B cell (primary cell): Measurements from ENCODE around the gene UNC13D. TPM values are rescaled to one million over a fixed set of nuclear protein-coding genes. Genes with fewer than 3 reads are reported as not detected.

Source experiments
- ATAC-seq: fragments of 200-7000 bp; cut with Tn5 transposase; one replicate; pipeline ENCODE4 v1.10.0; 2021; ENCODE audit warnings: low read depth, mild to moderate bottlenecking, moderate number of reproducible peaks, moderate library complexity
- CTCF ChIA-PET: fragments of 350-600 bp; sonication (Branson Sonifier 250); formaldehyde crosslinking; loops from one replicate; lab custom pipeline; 2021; ENCODE audit warnings: antibody characterized with exemption, inconsistent platforms; lab: Charles Lee
- POLR2A ChIA-PET: fragments of 350-600 bp; sonication (Branson Sonifier 250); formaldehyde crosslinking; loops from one replicate; lab custom pipeline; 2021; ENCODE audit warnings: antibody characterized with exemption; lab: Charles Lee
- DNase-seq: peaks from one replicate; pipeline ENCODE4 v3.0.0; 2013
- H2AFZ ChIP-seq: 2 replicates; pipeline ENCODE4 v1.6.1; 2012; ENCODE audit warnings: mild to moderate bottlenecking, low read depth, low read length; ENCODE audit not compliant: insufficient read depth, poor library complexity, severe bottlenecking
- H3K27ac ChIP-seq, 2 donors: 1 replicate in 1 of 2; 2 replicates in 1 of 2; pipeline ENCODE4 v1.5.1; 2012 to 2013; ENCODE audit warnings: low read length in 2 of 2, mild to moderate bottlenecking in 2 of 2, moderate library complexity in 1 of 2
- H3K27me3 ChIP-seq, 4 experiments: fragments of 200-600 bp in 1 of 4; sonication (generic) in 1 of 4; replicated peaks in 1 of 4; 1 replicate in 2 of 4; 2 replicates in 2 of 4; pipeline versions ENCODE4 v1.6.1 to v1.7.0; 2013 to 2016; ENCODE audit warnings: low read length in 3 of 4, mild to moderate bottlenecking in 2 of 4, mixed read lengths in 1 of 4, moderate library complexity in 1 of 4; ENCODE audit not compliant: insufficient read depth in 4 of 4, control insufficient read depth in 3 of 4; ENCODE audit errors: control extremely low read depth in 1 of 4
- H3K36me3 ChIP-seq, 2 experiments: replicated peaks in 1 of 2; 1 replicate in 1 of 2; 2 replicates in 1 of 2; pipeline versions ENCODE4 v1.6.1 to v1.7.1; 2013; ENCODE audit warnings: low read length in 1 of 2; ENCODE audit not compliant: insufficient read depth in 2 of 2, control insufficient read depth in 1 of 2; ENCODE audit errors: control extremely low read depth in 1 of 2, extremely low read depth in 1 of 2
- H3K4me1 ChIP-seq, 2 donors: fragments of 200-600 bp in 1 of 2; sonication (generic) in 1 of 2; 1 replicate in 1 of 2; 2 replicates in 1 of 2; pipeline versions ENCODE4 v1.5.1 to v1.6.1; 2013 to 2017; ENCODE audit warnings: low read length in 2 of 2; ENCODE audit not compliant: control insufficient read depth in 2 of 2, insufficient read depth in 2 of 2
- H3K4me2 ChIP-seq: replicated peaks from 2 replicates; pipeline ENCODE3; 2012; ENCODE audit warnings: mild to moderate bottlenecking, low read depth, low read length; ENCODE audit not compliant: poor library complexity, severe bottlenecking
- H3K4me3 ChIP-seq, 5 experiments: fragments of 200-600 bp in 1 of 5; sonication (generic) in 1 of 5; 1 replicate in 3 of 5; 2 replicates in 2 of 5; pipeline versions ENCODE4 v1.5.1 to v1.7.0; 2011 to 2016; ENCODE audit warnings: low read length in 4 of 5, mild to moderate bottlenecking in 4 of 5, low read depth in 2 of 5, control low read depth in 1 of 5, moderate library complexity in 1 of 5; ENCODE audit not compliant: insufficient read depth in 1 of 5; ENCODE audit errors: control extremely low read depth in 1 of 5, extremely low read depth in 1 of 5
- H3K79me2 ChIP-seq: fragments of 200-600 bp; sonication (generic); one replicate; pipeline ENCODE4 v1.6.0; 2016; ENCODE audit warnings: low read length; ENCODE audit not compliant: control insufficient read depth, insufficient read depth
- H3K9ac ChIP-seq: fragments of 200-600 bp; sonication (generic); 2 replicates; pipeline ENCODE4 v1.6.1; 2017; ENCODE audit warnings: mild to moderate bottlenecking, low read length, moderate library complexity
- H3K9me3 ChIP-seq, 3 donors: one replicate each; pipeline versions ENCODE4 v1.6.1 to v1.7.1; 2013; ENCODE audit warnings: low read length in 2 of 3; ENCODE audit not compliant: control insufficient read depth in 2 of 3, insufficient read depth in 1 of 3; ENCODE audit errors: control extremely low read depth in 1 of 3
- H4K20me1 ChIP-seq: 2 replicates; pipeline ENCODE4 v1.6.0; 2012; ENCODE audit warnings: mild to moderate bottlenecking, low read length; ENCODE audit not compliant: insufficient read depth, control insufficient read depth, poor library complexity, severe bottlenecking
- H3K27ac Mint-ChIP-seq: one replicate; pipeline ENCODE4 v1.8.0; 2021; ENCODE audit warnings: mixed read lengths
- H3K27me3 Mint-ChIP-seq: one replicate; pipeline ENCODE4 v1.8.0; 2021; ENCODE audit warnings: mixed read lengths
- H3K4me1 Mint-ChIP-seq: one replicate; pipeline ENCODE4 v1.8.0; 2021; ENCODE audit warnings: mixed read lengths
- H3K4me3 Mint-ChIP-seq: one replicate; pipeline ENCODE4 v1.8.0; 2021; ENCODE audit warnings: mixed read lengths
- H3K9me3 Mint-ChIP-seq: one replicate; pipeline ENCODE4 v1.8.0; 2022; ENCODE audit warnings: mixed read lengths; ENCODE audit not compliant: insufficient read depth
- CTCF ChIP-seq: fragments of 200-600 bp; IDR thresholded peaks from one replicate; pipeline ENCODE4 v1.8.0; 2022; ENCODE audit warnings: antibody characterized with exemption, mild to moderate bottlenecking
- EZH2 ChIP-seq: IDR thresholded peaks from 2 replicates; pipeline ENCODE4 v1.6.1; 2012; ENCODE audit warnings: borderline replicate concordance, low read depth, mild to moderate bottlenecking, moderate library complexity, low read length; ENCODE audit not compliant: insufficient read depth, poor library complexity, severe bottlenecking
- WGBS: methylation state at CpG from one replicate; pipeline ENCODE4 v1.1.5; 2013; ENCODE audit warnings: missing lambda C conversion rate; ENCODE audit not compliant: insufficient coverage; 5-methylcytosine and 5-hydroxymethylcytosine counted together
- intact Hi-C: fragments of 100-400 bp; cut with micrococcal nuclease; formaldehyde crosslinking; loops from one replicate; pipeline ENCODE4 v1.10.0; 2022
- polyA plus RNA-seq: library from polyadenylated mRNA; depleted of rRNA; stranded (reverse); fragments of >200 nt; gene quantifications from 2 replicates; pipeline ENCODE4 v1.2.3, GENCODE V29; 2012
- total RNA-seq, 2 donors: library from RNA; stranded (reverse); fragments of 120-200 nt in 1 of 2; gene quantifications; 1 replicate in 1 of 2; 2 replicates in 1 of 2; pipeline versions ENCODE4 v1.2.3 to v1.2.4, GENCODE V29; 2013 to 2022

UNC13D gene
- total and polyA plus RNA-seq, 2 donors (not counting 1 experiment from before 2014, with no cell fraction given) = 101 to 107 TPM

DNA sequence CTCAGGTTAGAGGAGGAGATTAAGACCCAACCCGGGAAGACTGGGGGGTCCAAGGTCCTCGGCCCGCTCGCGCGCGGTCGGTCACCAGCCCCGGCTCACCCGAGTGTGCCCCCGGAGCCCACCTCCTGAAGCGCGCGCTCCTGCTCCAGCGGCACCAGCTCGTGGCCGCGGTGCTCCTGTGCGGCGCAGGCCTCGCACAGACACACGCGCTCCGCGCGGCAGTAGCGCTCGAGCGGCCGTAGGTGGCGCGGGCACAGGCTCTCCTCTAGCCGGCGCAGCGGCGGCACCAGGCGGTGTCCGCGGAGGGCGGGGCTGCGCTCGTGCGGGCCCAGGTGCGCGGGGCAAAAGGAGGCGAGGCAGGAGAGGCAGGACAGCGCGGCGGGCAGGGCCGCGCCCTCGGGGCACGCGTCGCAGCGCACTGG lies 33.6 kb upstream of the UNC13D start:
- whole genome bisulfite sequencing = 1% methylated on average over 56 of the region's 56 CpGs
- POLR2A ChIA-PET = interaction anchor here (0.8 to 3.3 kb wide), 7 partner anchors 19 to 113 kb away, joined by 3 to 24 read pairs (median 4); partner anchors contain the start of genes GALK1, MRPL38, TRIM65 and WBP2
- ATAC-seq (peak; percentile 77), DNase-seq (peak; percentile 87)
- H3K27me3 Mint-ChIP-seq = peaks cover 4% of the 10 kb centered on the region
- no peaks in the 10 kb centered on the region for H3K36me3 ChIP-seq
- intact Hi-C loops = loop anchor here (2.0 to 5.0 kb wide), 2 partner anchors 27 to 35 kb away; partner anchors contain the start of genes MRPL38 and UNC13D
- CTCF ChIA-PET = interaction anchor here (0.6 to 5.6 kb wide), 16 partner anchors 8 to 125 kb away, joined by 3 to 52 read pairs (median 6); partner anchors contain the start of genes GALK1, TRIM65, UNC13D and UNK
- peak overlapping the region; percentile 94 for H2AFZ ChIP-seq
- peak overlapping the region; percentile 76 for H3K9ac ChIP-seq
- H3K9me3 ChIP-seq = no peaks in the 10 kb centered on the region
- peak overlapping the region in 4 of 5 experiments; percentile 46 to 69 (median 52) for H3K4me3 ChIP-seq
- H3K4me1 Mint-ChIP-seq = peaks cover 35% of the 10 kb centered on the region
- peak overlapping the region; percentile 90 for H3K4me3 Mint-ChIP-seq
- no peaks in the 10 kb centered on the region for H3K9me3 Mint-ChIP-seq
- no peaks in the 10 kb centered on the region for H4K20me1 ChIP-seq
- peaks cover 30 to 39% of the 10 kb centered on the region in 2 donors for H3K4me1 ChIP-seq
- peaks cover 0 to 7% (median 1%) of the 10 kb centered on the region in 4 experiments for H3K27me3 ChIP-seq
- H3K79me2 ChIP-seq = no peaks in the 10 kb centered on the region
- H3K4me2 ChIP-seq = peak overlapping the region; percentile 98
- peak overlapping the region; percentile 91 for H3K27ac Mint-ChIP-seq
- H3K27ac ChIP-seq = peak overlapping the region; percentile 44 to 55
- no peak for TF ChIP-seq EZH2
- peak; percentile 73 for TF ChIP-seq CTCF
